HepG2 (cell line): ENCODE measurements around the gene IFI35. TPM values are rescaled to one million over a fixed set of nuclear protein-coding genes. Genes with fewer than 3 reads are reported as not detected.

Source experiments
- ARID2 ChIP-seq: sonication (generic); formaldehyde crosslinking; IDR thresholded peaks from 2 replicates; pipeline ENCODE4 v1.8.1; 2022; ENCODE audit warnings: mild to moderate bottlenecking, missing genetic modification reagents, borderline replicate concordance
- FOXA1 ChIP-seq, 2 experiments: fragments of 450-650 bp in 1 of 2; sonication (generic) in 1 of 2; formaldehyde crosslinking in 1 of 2; IDR thresholded peaks; 2 replicates each; pipeline versions ENCODE4 v1.4.0 to v1.6.1; 2016 to 2020; ENCODE audit warnings: missing genetic modification reagents in 1 of 2
- KDM4B ChIP-seq: sonication (generic); formaldehyde crosslinking; IDR thresholded peaks from 2 replicates; pipeline ENCODE4 v1.4.0; 2020; ENCODE audit warnings: missing genetic modification reagents
- NRL ChIP-seq: sonication (generic); formaldehyde crosslinking; IDR thresholded peaks from 2 replicates; pipeline ENCODE4 v1.5.0; 2020; ENCODE audit warnings: missing genetic modification reagents, mild to moderate bottlenecking, moderate library complexity, borderline replicate concordance
- RBFOX2 ChIP-seq: fragments of 200-400 bp; formaldehyde crosslinking; IDR thresholded peaks from 2 replicates; pipeline ENCODE4 v1.6.1; 2017; ENCODE audit warnings: low read depth, mild to moderate bottlenecking, low read length
- TARDBP ChIP-seq: sonication (generic); formaldehyde crosslinking; IDR thresholded peaks from 2 replicates; pipeline ENCODE4 v1.8.0; 2022; ENCODE audit warnings: mild to moderate bottlenecking, missing genetic modification reagents
- TBX3 ChIP-seq: fragments of 450-650 bp; IDR thresholded peaks from 2 replicates; pipeline ENCODE4 v1.6.1; 2017; ENCODE audit warnings: antibody characterized with exemption, mild to moderate bottlenecking, inconsistent platforms, borderline replicate concordance
- ZFP90 ChIP-seq: sonication (generic); formaldehyde crosslinking; IDR thresholded peaks from 2 replicates; pipeline ENCODE4 v1.8.0; 2022; ENCODE audit warnings: missing genetic modification reagents, mild to moderate bottlenecking, inconsistent platforms, borderline replicate concordance
- ZNF337 ChIP-seq: sonication (generic); formaldehyde crosslinking; IDR thresholded peaks from 2 replicates; pipeline ENCODE4 v1.5.1; 2020; ENCODE audit warnings: missing genetic modification reagents, low read depth, mild to moderate bottlenecking, borderline replicate concordance
- ZNF432 ChIP-seq: sonication (generic); formaldehyde crosslinking; IDR thresholded peaks from 2 replicates; pipeline ENCODE4 v1.5.0; 2020; ENCODE audit warnings: missing genetic modification reagents, mild to moderate bottlenecking, borderline replicate concordance
- ZNF672 ChIP-seq: sonication (generic); formaldehyde crosslinking; IDR thresholded peaks from 2 replicates; pipeline ENCODE4 v1.8.1; 2022; ENCODE audit warnings: missing genetic modification reagents
- ZNF703 ChIP-seq: sonication (generic); formaldehyde crosslinking; IDR thresholded peaks from 2 replicates; pipeline ENCODE4 v1.5.1; 2020; ENCODE audit warnings: missing genetic modification reagents, mild to moderate bottlenecking, moderate library complexity, borderline replicate concordance
- ZNF747 ChIP-seq: sonication (generic); formaldehyde crosslinking; IDR thresholded peaks from 2 replicates; pipeline ENCODE4 v1.8.1; 2023; ENCODE audit warnings: missing genetic modification reagents, mild to moderate bottlenecking, borderline replicate concordance
- ZNF792 ChIP-seq: IDR thresholded peaks from 2 replicates; pipeline ENCODE4 v1.6.1; 2016
- ZNF839 ChIP-seq: sonication (generic); formaldehyde crosslinking; IDR thresholded peaks from 2 replicates; pipeline ENCODE4 v1.4.0; 2020; ENCODE audit warnings: missing genetic modification reagents, mild to moderate bottlenecking, borderline replicate concordance
- polyA plus RNA-seq, 8 experiments: library from polyadenylated mRNA; depleted of rRNA in 3 of 8; stranded (reverse) in 7 of 8; unstranded in 1 of 8; fragments of >200 nt; fragmentation: Illumina TruSeq in 4 of 8; extraction: Trizol in 4 of 8; gene quantifications; 2 replicates each; pipeline versions ENCODE4 v1.2.1 to v1.2.3, GENCODE V29; 2011 to 2016; ENCODE audit warnings: low read depth in 4 of 8, missing spikeins in 1 of 8, mixed read lengths in 1 of 8; ENCODE audit not compliant: insufficient read depth in 1 of 8
- total RNA-seq, 5 experiments: library from RNA; depleted of rRNA; stranded (reverse); fragments of >200 nt; fragmentation: Illumina TruSeq; extraction: Trizol; gene quantifications; 2 replicates each; pipeline ENCODE4 v1.2.3, GENCODE V29; 2016; ENCODE audit warnings: low read depth in 1 of 5
- TF ChIP-seq, protein P1 (sequence below): sonication (generic); formaldehyde crosslinking; IDR thresholded peaks from 2 replicates; pipeline ENCODE4 v1.4.0; 2020; ENCODE audit warnings: missing genetic modification reagents, mild to moderate bottlenecking, borderline replicate concordance

Gene IFI35
- total and polyA plus RNA-seq, 2 of the 13 experiments (the other 11 are each of a cell fraction or from before 2014, with no cell fraction given), result 28.9 to 38.1 TPM

DNA sequence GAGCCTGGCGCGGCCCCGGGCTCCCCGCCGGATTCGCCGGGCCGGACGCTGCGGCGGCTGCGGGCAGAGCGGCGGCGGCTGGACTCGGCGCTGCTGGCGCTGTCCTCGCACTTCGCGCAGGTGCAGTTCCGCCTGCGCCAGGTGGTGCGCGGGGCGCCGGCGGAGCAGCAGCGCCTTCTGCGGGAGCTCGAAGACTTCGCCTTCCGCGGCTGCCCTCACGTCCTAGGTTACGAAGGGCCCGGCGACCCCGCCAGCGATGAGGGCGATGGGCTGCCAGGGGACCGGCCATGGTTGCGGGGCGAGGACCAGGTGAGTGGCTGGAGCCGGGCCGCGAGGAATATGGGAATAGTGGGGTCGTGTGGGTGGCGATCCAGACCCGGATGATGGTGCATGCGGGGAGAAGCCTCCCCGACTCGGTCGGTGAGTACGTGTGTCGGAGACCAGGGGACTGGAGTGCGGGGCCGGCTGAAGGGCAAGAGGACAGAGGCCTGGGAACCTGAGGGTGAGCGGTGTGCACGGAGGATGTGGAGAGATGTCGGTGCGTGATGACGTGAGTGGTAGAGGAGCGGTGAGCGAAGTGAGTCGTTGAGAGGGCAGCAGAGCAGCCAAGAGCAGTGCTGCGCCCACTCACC is 25.7 kb upstream of the IFI35 start (continued):
- TF ChIP-seq ZNF432 (CRISPR knock-in tag), result no peak
- TF ChIP-seq NRL (CRISPR knock-in tag), result peak; percentile 60; the same call in 1 of the 2 replicates
- TF ChIP-seq FOXA1 (IDR thresholded peaks at IDR 0.05), result no peak
- no peak for TF ChIP-seq FOXA1 (CRISPR knock-in tag; IDR thresholded peaks at IDR 0.05)
- peak; percentile 80; the same call in 1 of the 2 replicates for TF ChIP-seq ZNF337
- TF ChIP-seq TBX3, result no peak
- TF ChIP-seq ZNF747, result peak; percentile 11; the same call in 1 of the 2 replicates
- TF ChIP-seq ZNF839 (CRISPR knock-in tag), result no peak
- TF ChIP-seq ZNF672, result no peak
- TF ChIP-seq KDM4B, result 0 out of 2 replicates have a peak, but pooled peaks have one; percentile 26
- TF ChIP-seq, protein P1, sequence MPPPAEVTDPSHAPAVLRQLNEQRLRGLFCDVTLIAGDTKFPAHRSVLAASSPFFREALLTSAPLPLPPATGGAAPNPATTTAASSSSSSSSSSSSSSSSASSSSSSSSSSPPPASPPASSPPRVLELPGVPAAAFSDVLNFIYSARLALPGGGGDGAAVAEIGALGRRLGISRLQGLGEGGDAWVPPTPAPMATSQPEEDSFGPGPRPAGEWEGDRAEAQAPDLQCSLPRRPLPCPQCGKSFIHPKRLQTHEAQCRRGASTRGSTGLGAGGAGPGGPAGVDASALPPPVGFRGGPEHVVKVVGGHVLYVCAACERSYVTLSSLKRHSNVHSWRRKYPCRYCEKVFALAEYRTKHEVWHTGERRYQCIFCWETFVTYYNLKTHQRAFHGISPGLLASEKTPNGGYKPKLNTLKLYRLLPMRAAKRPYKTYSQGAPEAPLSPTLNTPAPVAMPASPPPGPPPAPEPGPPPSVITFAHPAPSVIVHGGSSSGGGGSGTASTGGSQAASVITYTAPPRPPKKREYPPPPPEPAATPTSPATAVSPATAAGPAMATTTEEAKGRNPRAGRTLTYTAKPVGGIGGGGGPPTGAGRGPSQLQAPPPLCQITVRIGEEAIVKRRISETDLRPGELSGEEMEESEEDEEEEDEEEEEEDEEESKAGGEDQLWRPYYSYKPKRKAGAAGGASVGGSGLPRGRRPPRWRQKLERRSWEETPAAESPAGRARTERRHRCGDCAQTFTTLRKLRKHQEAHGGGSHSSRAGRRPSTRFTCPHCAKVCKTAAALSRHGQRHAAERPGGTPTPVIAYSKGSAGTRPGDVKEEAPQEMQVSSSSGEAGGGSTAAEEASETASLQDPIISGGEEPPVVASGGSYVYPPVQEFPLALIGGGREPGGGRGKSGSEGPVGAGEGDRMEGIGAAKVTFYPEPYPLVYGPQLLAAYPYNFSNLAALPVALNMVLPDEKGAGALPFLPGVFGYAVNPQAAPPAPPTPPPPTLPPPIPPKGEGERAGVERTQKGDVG (CRISPR knock-in tag), result peak; percentile 30; the same call in 1 of the 2 replicates
- TF ChIP-seq ZNF703 (CRISPR knock-in tag), result no peak
- no peak for TF ChIP-seq ZFP90 (CRISPR knock-in tag)
- no peak for TF ChIP-seq ARID2
- peak; percentile 73 for TF ChIP-seq RBFOX2
- TF ChIP-seq ZNF792 (CRISPR knock-in tag), result no peak
- no peak; the same call in 1 of the 2 replicates for TF ChIP-seq TARDBP (CRISPR knock-in tag)
